ENCODE results near the gene RPS8. TPM values are rescaled to one million over a fixed set of nuclear protein-coding genes. Genes with fewer than 3 reads are reported as not detected.

RPS8 gene
- total and polyA plus RNA-seq, 2 of the 8 experiments (the other 6 are each of a cell fraction or from before 2014, with no cell fraction given): 2,261 to 2,407 TPM

- TF ChIP-seq SIX5 (IDR thresholded peaks at IDR 0.05; ENCODE audit: low read depth, low read length): no peak
- no peak for TF ChIP-seq SIRT6 (IDR thresholded peaks at IDR 0.05; ENCODE audit: low read length)
- 0 out of 2 replicates have a peak, but pooled peaks have one; percentile 4 for TF ChIP-seq CEBPB (IDR thresholded peaks at IDR 0.05; ENCODE audit: low read depth, low read length)
- TF ChIP-seq MAFK (IDR thresholded peaks at IDR 0.05; ENCODE audit: low read depth, low read length): no peak
- TF ChIP-seq TCF12 (IDR thresholded peaks at IDR 0.05; ENCODE audit: low read depth, low read length): no peak
- peak; percentile 94 for TF ChIP-seq CHD7 (IDR thresholded peaks at IDR 0.05; ENCODE audit: insufficient replicate concordance, low read length)
- no peak for TF ChIP-seq HDAC6 (IDR thresholded peaks at IDR 0.05; ENCODE audit: low read depth, low read length)
- TF ChIP-seq RBBP5 (IDR thresholded peaks at IDR 0.05; ENCODE audit: borderline replicate concordance, low read depth, low read length): no peak
- no peak for TF ChIP-seq KDM1A (IDR thresholded peaks at IDR 0.05; ENCODE audit: borderline replicate concordance, low read length)
- peak in 1 of 2 experiments; percentile 15; a peak in 3 of 4 replicates for TF ChIP-seq RAD21 (IDR thresholded peaks at IDR 0.05 in 1 of 2, conservative IDR thresholded peaks at IDR 0.05 in 1 of 2; ENCODE audit: low read depth in 2 of 2, low read length in 2 of 2)
- no peak for TF ChIP-seq NRF1 (IDR thresholded peaks at IDR 0.05; ENCODE audit: low read depth, low read length)
Measured at GRCh38 chr1:44819608-44820327, 44.4 kb downstream of the RPS8 start (continued).
